Mononuclear cell (primary cell): Measurements from ENCODE around the gene IQUB. TPM values are rescaled to one million over a fixed set of nuclear protein-coding genes. Genes with fewer than 3 reads are reported as not detected.
"Not testable (repeated sequence)": the region's sequence is repeated elsewhere in the genome, so short reads cannot be mapped to it uniquely, and the experiment has no call there.

ENCODE experiments used
- H3K27me3 ChIP-seq: 2 replicates; pipeline ENCODE4 v1.6.0; 2011; ENCODE audit warnings: low read length, control low read depth; ENCODE audit not compliant: insufficient read depth
- H3K4me1 ChIP-seq: 2 replicates; pipeline ENCODE4 v1.5.1; 2011; ENCODE audit warnings: mild to moderate bottlenecking, low read length, control low read depth; ENCODE audit not compliant: insufficient read depth
- H3K4me3 ChIP-seq: 2 replicates; pipeline ENCODE4 v1.5.1; 2011; ENCODE audit warnings: mild to moderate bottlenecking, low read length, moderate library complexity
- H3K9me3 ChIP-seq: 2 replicates; pipeline ENCODE4 v1.5.1; 2011; ENCODE audit warnings: low read depth, mild to moderate bottlenecking, control low read depth, low read length
- total RNA-seq: library from RNA; depleted of rRNA; stranded (reverse); fragments of >200 nt; gene quantifications from one replicate; pipeline ENCODE4 v1.2.3, GENCODE V29; 2012

The IQUB gene
- total RNA-seq, 1 donor: 0.52 TPM

DNA sequence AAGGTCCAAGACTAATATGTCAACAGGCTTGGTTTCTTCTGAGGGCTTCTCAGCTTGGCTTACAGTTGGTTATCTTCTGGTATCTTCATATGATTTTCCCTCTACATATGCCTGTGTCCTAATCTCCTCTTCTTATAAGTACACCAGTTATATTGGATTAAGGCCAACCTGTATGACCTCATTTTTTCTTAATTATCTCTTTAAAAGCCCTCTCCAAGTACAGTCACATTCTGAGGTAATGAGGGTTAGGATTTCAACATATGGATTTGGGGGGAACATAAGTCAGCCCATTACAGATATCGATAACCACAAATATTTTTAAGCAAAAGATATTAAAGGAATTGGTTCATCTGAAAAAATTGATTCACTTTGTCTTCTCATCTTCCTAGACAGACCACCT lies 49.2 kb downstream of the IQUB start:
- Histone ChIP-seq H3K4me1 (no peaks in the 10 kb centered on the region), H3K27me3 (peaks cover 8% of the 10 kb centered on the region), H3K9me3 (no peaks in the 10 kb centered on the region), H3K4me3 (no peak overlapping the region)

DNA sequence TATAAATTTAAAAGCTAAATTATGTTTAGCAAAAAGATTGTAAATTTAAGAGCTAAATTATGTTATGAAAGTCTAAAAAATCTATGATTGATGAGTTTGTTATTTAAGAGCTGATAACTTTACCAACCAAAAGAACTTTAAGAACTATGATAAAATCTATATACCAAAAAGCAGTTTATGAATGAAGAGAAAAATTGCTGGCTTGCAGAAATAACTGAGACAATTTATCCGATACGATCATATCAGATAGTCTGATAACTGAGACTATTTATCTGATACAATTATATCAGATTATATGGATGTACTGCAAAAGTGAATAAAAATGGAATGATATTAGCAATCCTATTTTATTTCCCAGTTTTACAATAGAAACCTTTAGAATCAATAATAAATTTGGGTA lies 50.2 kb downstream of the IQUB start:
- H3K4me1 ChIP-seq: no peaks in the 10 kb centered on the region
- no peaks in the 10 kb centered on the region for H3K9me3 ChIP-seq

DNA sequence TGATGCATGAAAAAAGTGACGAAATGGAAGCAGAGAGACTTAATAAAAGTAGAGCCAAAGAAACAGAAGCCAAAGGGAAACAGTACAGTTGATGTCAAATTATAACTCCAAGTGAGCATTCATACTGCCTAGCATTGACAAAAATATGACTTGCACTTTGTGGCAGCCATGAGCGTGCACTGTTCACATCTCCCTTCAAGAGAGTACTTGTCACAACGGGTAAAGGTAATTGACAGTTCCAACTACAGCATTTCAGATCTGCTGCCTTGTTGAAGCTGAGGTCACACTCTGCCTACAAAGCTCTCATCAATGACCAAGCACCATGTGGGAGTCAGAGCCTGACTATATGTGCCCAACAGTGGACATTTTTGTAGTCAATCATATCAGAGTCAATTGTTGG lies 54.3 kb downstream of the IQUB start:
- Histone ChIP-seq H3K9me3 (no peaks in the 10 kb centered on the region), H3K4me1 (no peaks in the 10 kb centered on the region), H3K4me3 (no peak overlapping the region), H3K27me3 (peaks cover 3% of the 10 kb centered on the region)

More for the DNA sequence above, 50.2 kb downstream of the IQUB start:
- no peak overlapping the region for H3K4me3 ChIP-seq
- peaks cover 8% of the 10 kb centered on the region for H3K27me3 ChIP-seq

DNA sequence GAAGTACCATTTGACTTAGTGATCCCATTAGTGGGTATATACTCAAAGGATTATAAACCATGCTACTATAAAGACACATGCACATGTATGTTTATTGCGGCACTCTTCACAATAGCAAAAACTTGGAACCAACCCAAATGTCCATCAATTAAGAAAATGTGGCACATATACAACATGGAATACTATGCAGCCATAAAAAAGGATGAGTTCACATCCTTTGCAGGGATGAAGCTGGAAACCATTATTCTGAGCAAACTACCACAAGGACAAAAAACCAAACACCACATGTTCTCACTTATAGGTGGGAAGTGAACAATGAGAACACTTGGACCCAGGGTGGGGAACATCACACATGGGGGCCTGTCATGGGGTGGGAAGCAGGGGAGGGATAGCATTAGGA lies 56.3 kb downstream of the IQUB start:
- not testable (repeated sequence) for H3K9me3 ChIP-seq, H3K4me3 ChIP-seq, H3K4me1 ChIP-seq, H3K27me3 ChIP-seq

DNA sequence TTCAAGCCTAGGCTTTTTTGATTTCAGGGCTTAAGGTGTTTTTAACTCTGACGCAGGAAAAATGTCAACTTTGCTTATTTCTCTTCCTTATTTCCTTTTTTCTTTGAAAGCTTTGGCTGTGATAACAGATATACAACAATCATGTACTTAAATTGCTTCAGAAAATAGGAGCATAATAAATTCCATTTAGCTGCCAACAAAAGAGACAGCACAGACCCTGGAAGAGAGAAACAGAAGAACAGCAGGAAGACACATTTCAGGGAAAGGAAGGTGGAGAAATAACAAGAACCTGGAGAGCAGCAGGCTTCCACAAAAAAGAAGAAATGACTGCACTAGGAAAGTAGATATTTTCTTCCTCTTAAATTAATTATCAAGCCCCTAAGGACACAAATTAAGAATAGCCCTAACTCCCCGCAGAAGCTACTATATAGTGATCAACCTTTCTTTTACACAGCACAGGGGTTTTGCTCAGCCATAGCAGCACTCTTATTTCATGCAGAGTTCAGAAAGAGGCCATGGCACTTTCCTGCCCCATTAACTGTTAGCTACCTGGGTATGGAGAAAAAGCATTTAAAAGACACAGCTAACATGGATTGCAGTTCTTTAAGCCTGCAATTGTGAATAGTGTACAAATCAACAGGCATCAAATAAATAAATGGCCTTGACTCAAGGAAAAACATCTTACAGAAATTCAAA lies 61.5 kb downstream of the IQUB start:
- Histone ChIP-seq H3K4me3 (no peak overlapping the region), H3K9me3 (no peaks in the 10 kb centered on the region), H3K27me3 (no peaks in the 10 kb centered on the region), H3K4me1 (no peaks in the 10 kb centered on the region)

DNA sequence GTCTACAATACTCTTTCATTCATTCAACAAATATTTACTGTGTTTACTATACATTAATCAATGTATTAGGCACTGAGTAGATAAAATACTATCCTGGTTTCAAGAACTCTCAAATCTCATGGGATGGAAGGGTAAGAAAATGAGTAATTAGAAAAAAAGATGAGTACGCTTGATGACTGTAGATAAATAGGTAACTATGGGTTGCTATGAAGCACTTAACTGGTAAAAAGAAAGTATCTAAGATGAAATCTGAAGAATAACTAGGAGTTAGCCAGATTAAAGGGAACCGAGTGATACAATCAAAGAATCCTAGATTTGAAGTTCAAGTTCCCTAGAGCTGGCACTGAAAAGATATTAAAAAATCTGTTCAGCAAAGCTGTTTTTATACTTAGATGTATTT lies 62.1 kb downstream of the IQUB start:
- H3K27me3 ChIP-seq: no peaks in the 10 kb centered on the region
- H3K4me1 ChIP-seq: no peaks in the 10 kb centered on the region
- H3K9me3 ChIP-seq: no peaks in the 10 kb centered on the region
- H3K4me3 ChIP-seq: no peak overlapping the region

DNA sequence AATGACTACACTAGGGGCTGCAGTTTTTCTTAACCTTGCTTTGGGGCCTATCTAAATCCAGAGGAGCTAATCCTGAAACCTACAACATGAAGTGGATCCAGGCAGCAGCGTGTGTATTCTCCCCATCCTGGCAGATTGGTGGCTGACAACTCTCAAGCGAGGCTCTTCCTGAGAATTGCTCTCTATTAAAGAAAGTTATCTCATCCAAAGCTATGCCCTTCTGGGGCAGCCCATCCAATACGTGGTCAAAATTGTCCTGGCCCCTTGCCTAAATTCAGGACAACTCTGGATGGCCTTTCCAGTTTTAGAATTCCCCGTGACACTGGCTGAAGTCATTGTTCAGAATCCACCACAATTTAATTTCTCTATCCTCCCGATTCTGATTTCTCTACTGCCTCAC lies 66.1 kb downstream of the IQUB start:
- H3K27me3 ChIP-seq: no peaks in the 10 kb centered on the region
- no peaks in the 10 kb centered on the region for H3K9me3 ChIP-seq
- H3K4me1 ChIP-seq: no peaks in the 10 kb centered on the region
- no peak overlapping the region for H3K4me3 ChIP-seq

DNA sequence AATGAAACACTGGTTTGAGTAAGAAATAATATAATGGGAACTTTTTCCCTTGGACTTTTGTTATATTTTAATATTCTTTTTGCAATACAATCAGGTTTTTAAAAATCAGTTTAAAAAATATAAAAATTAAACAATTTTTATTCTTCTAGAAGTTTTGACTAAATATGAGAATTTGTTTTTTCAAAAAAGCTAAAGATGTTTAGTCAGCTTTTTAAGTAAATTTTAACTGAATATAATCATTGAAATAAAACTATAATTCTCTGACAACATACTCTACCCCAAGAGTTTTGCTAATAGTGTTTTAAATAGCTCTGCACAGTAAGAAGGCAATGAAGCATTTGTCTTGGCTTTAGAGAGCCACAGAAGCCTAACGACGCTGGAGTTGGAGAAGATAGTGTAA lies 70.5 kb downstream of the IQUB start:
- H3K9me3 ChIP-seq: no peaks in the 10 kb centered on the region
- H3K4me1 ChIP-seq: no peaks in the 10 kb centered on the region
- no peak overlapping the region for H3K4me3 ChIP-seq
- H3K27me3 ChIP-seq: no peaks in the 10 kb centered on the region

DNA sequence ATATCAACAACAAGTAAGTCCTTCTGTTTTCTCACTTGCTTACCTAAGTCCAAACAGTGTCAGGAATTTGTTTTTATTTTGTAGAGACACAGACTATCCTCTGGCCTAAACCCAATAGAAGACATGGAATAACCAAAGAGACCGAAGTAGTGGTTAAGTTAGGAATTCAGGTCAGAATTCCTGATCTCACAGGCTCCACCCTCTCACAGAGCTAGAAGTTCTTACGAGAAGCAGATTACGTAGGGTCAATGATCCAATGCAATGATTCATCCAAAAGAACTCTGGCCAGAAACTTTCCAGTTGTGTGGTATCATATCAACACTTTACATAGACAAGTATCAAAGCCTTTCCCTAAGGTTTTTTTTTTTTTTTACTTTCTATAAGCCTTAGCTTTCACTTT lies 73.8 kb downstream of the IQUB start:
- H3K4me1 ChIP-seq: no peaks in the 10 kb centered on the region
- no peak overlapping the region for H3K4me3 ChIP-seq
- no peaks in the 10 kb centered on the region for H3K27me3 ChIP-seq
- H3K9me3 ChIP-seq: no peaks in the 10 kb centered on the region

DNA sequence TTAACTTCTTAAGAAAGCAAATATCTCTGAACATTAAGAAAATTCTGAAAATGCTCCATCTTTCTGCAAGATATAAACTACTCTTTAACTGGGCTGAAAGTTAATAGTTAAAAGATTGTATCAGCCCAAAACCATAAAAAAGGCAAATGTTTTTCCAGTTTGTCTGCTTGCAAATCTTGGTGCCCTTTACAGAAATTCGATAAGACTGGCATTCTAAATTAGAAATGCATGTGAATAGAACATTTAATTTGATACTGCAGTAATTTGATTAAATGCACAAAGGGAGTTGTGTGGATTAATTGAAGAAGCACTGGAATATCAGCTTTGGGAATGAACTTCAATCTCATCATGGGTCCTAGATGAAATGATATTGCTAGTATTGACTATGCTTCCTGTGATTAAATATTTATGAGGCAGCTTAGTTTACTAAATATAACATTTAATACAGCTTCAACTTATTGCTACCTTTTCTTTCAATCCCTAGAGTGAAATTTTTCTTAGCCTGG lies 78.4 kb downstream of the IQUB start:
- H3K27me3 ChIP-seq: no peaks in the 10 kb centered on the region
- no peak overlapping the region for H3K4me3 ChIP-seq
- H3K4me1 ChIP-seq: no peaks in the 10 kb centered on the region
- H3K9me3 ChIP-seq: no peaks in the 10 kb centered on the region

DNA sequence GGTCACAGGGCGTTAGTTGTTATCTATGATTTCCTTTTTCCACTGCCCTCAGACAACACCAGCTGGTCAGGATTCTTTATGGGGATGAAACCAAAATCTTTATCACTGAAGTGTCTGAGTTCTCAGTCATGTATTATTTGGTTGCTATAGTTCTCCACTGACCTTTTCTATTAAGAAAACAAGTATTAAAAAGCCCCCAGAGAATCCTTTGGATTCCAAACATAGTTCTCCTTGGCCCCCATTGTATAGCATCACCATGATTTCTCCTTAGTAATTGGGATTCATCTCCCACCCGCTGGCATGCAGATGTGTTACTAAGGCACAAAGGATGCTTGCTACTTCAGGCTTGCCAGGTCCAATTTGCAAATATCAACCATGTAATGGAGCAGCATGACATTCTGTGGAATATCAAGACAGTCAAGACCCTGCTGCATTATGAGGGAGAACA lies 94.3 kb downstream of the IQUB start:
- no peaks in the 10 kb centered on the region for H3K4me1 ChIP-seq
- no peak overlapping the region for H3K4me3 ChIP-seq
- no peaks in the 10 kb centered on the region for H3K27me3 ChIP-seq
- H3K9me3 ChIP-seq: no peaks in the 10 kb centered on the region

DNA sequence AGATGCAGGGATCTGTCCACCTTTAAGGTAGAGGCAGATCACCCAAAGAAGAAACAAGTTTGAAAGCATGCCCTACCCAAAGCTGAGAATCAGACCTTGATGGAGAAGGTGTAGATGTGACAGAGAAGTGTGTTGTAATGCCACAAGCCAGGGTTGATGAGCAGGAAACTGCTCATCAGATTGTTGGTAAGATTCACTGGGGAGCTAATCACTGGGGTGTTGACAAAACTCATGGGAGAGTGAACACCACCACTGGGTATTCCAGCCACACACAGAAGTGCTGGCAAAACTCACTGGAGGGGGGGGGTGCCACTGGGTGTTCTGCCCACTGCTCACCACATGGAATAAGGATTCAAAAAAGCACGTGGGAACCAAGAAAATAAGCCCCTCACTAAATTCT lies 95.2 kb downstream of the IQUB start:
- H3K9me3 ChIP-seq: no peaks in the 10 kb centered on the region
- H3K27me3 ChIP-seq: no peaks in the 10 kb centered on the region
- H3K4me3 ChIP-seq: no peak overlapping the region
- no peaks in the 10 kb centered on the region for H3K4me1 ChIP-seq

DNA sequence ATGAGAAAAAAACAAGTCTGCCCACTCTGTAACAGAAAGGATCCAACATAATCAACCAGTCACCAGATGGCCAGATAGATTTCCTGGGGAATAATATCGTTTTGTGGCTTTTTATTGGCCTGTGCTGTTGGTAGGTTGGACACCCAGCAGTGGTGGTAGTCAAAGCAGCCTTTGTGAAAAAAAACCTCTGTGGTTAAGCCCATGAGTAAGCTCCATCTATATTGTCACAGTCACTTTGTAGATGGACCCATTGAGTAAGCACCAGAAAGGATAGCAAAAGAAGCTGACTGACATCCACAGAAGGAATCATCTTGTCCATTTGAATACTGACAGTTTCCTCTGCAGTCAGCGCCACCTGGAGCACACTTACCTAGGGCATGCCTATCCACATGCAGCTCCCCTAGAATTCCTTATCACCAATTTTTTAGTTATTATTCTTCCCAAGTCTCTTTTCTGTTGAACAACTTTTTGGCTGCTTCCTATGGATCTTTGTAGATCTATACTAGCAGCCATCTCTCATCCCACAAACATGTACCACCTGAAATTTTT lies 96.9 kb downstream of the IQUB start:
- Histone ChIP-seq H3K4me1 (no peaks in the 10 kb centered on the region), H3K9me3 (no peaks in the 10 kb centered on the region), H3K4me3 (no peak overlapping the region), H3K27me3 (no peaks in the 10 kb centered on the region)

DNA sequence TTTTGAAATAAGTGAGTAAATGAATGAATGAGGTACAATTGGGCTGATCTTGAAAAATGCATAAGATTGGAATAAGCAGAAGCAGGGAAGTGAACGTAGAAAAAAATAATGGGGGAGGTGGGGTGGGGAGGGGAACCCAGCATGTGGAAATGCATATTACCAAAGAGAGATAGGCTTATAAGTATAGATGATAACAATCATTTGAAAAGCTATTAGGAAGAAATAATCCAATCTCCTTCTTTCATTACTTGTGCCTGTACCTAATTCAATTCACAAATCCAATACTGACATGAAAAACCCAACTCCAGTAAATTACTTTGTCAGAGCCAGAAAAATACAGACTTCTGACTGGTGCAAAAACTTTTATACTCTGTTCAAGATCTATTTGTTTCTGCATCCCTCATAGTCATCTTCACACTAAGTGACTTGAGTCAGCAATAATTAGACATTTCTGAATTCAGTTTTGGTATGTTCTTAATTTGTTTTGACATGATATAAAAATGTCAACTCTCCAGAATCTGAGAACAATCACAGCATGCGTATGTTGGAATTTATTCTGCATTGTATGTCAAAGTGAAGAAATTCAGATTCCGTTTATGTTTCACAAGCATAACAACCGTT lies 99.2 kb downstream of the IQUB start:
- Histone ChIP-seq H3K4me1 (no peaks in the 10 kb centered on the region), H3K4me3 (no peak overlapping the region), H3K9me3 (no peaks in the 10 kb centered on the region), H3K27me3 (no peaks in the 10 kb centered on the region)

DNA sequence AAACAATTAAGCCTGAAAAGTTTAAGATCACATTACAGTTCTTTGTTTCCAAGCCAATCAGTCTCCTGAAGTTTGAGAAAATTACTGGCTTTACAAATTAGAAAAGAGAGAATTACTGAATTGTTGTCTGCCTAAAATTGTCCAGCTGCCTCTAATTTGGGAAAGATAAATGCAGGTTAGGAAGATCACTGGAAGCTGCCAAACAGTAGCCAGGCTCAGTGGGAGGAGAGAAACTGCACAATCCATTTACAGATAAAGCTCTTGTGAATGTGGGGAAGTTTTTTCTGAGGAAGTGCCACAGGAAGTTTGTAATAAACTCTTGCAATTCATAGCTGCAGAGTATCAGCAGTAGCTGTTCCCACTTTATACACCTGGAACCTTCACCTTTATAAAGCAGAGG lies 100.7 kb downstream of the IQUB start:
- Histone ChIP-seq H3K27me3 (no peaks in the 10 kb centered on the region), H3K9me3 (no peaks in the 10 kb centered on the region), H3K4me1 (no peaks in the 10 kb centered on the region)

DNA sequence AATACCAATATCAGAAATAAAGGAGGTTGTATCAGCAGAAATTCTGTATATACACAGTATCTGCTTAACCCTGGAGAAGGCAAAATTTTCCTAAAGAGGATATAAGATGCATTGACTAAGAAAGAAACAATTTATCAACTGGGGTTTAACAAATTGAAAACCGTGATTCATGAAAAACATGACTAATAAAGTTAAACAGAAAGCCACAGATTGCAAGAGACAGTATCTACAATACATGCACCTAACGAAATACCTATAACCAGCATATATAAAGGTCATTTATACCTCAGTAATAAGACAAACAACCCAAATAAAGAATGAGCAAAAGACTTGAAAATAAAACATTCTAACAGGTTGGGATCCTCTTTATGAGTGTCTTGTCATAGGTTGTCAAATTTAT lies 101.8 kb downstream of the IQUB start:
- Histone ChIP-seq H3K4me3 (no peak overlapping the region), H3K9me3 (no peaks in the 10 kb centered on the region), H3K27me3 (no peaks in the 10 kb centered on the region), H3K4me1 (no peaks in the 10 kb centered on the region)

More for the DNA sequence above, 100.7 kb downstream of the IQUB start:
- H3K4me3 ChIP-seq: no peak overlapping the region
